H9 (cell line): Measurements from ENCODE around the gene CHKB. TPM values are rescaled to one million over a fixed set of nuclear protein-coding genes. Genes with fewer than 3 reads are reported as not detected.

Source experiments
- DNase-seq: peaks from one replicate; pipeline ENCODE4 v3.0.0-alpha.2; 2017
- H2AFZ ChIP-seq: one replicate; pipeline ENCODE4 v1.6.1; 2013; ENCODE audit warnings: mild to moderate bottlenecking, low read length, control low read depth, moderate library complexity
- H2AK5ac ChIP-seq: 2 replicates; pipeline ENCODE4 v1.6.1; 2013; ENCODE audit warnings: low read length, control low read depth, mixed read lengths; ENCODE audit not compliant: insufficient read length
- H2BK120ac ChIP-seq: one replicate; pipeline ENCODE4 v1.6.1; 2013; ENCODE audit warnings: low read depth, mild to moderate bottlenecking, low read length, control low read depth, inconsistent platforms; ENCODE audit not compliant: poor library complexity, severe bottlenecking
- H2BK12ac ChIP-seq: 2 replicates; pipeline ENCODE4 v1.6.1; 2013; ENCODE audit warnings: low read length, control low read depth, mixed read lengths, low read depth; ENCODE audit not compliant: insufficient read length
- H2BK15ac ChIP-seq: 2 replicates; pipeline ENCODE4 v1.6.1; 2013; ENCODE audit warnings: low read depth, low read length, control low read depth
- H2BK20ac ChIP-seq: one replicate; pipeline ENCODE4 v1.6.1; 2013; ENCODE audit warnings: low read depth, mild to moderate bottlenecking, low read length, control low read depth, inconsistent platforms; ENCODE audit not compliant: poor library complexity, severe bottlenecking
- H2BK5ac ChIP-seq: 2 replicates; pipeline ENCODE4 v1.6.1; 2013; ENCODE audit warnings: low read length, control low read depth, mixed read lengths; ENCODE audit not compliant: insufficient read length
- H3K14ac ChIP-seq: 2 replicates; pipeline ENCODE4 v1.6.1; 2013; ENCODE audit warnings: low read length, control low read depth; ENCODE audit not compliant: insufficient read depth
- H3K18ac ChIP-seq: 2 replicates; pipeline ENCODE4 v1.6.1; 2013; ENCODE audit warnings: low read depth, mild to moderate bottlenecking, mixed read lengths, low read length, control low read depth; ENCODE audit not compliant: insufficient read length
- H3K23ac ChIP-seq: 2 replicates; pipeline ENCODE4 v1.6.1; 2013; ENCODE audit warnings: low read length, control low read depth, mixed read lengths, low read depth; ENCODE audit not compliant: insufficient read length
- H3K23me2 ChIP-seq: 2 replicates; pipeline ENCODE4 v1.6.1; 2013; ENCODE audit warnings: low read depth, mild to moderate bottlenecking, mixed read lengths, low read length, control low read depth; ENCODE audit not compliant: insufficient read length, poor library complexity, severe bottlenecking
- H3K27ac ChIP-seq: 2 replicates; pipeline ENCODE4 v1.5.1; 2013; ENCODE audit warnings: low read length, control low read depth, mixed read lengths, low read depth; ENCODE audit not compliant: insufficient read length
- H3K27me3 ChIP-seq: 2 replicates; pipeline ENCODE4 v1.6.1; 2013; ENCODE audit warnings: low read length, control low read depth, inconsistent platforms; ENCODE audit not compliant: insufficient read depth
- H3K4ac ChIP-seq: 2 replicates; pipeline ENCODE4 v1.6.1; 2013; ENCODE audit warnings: low read depth, mild to moderate bottlenecking, control low read depth, inconsistent platforms, low read length, moderate library complexity
- H3K4me1 ChIP-seq: 2 replicates; pipeline ENCODE4 v1.6.1; 2013; ENCODE audit warnings: low read length, control low read depth, inconsistent platforms; ENCODE audit not compliant: insufficient read depth
- H3K4me2 ChIP-seq: 2 replicates; pipeline ENCODE4 v1.6.1; 2013; ENCODE audit warnings: low read length, control low read depth, mixed read lengths; ENCODE audit not compliant: insufficient read length, insufficient read depth
- H3K56ac ChIP-seq: 2 replicates; pipeline ENCODE4 v1.6.1; 2013; ENCODE audit warnings: low read depth, mild to moderate bottlenecking, mixed read lengths, low read length, control low read depth; ENCODE audit not compliant: insufficient read length
- H3K79me1 ChIP-seq: 2 replicates; pipeline ENCODE4 v1.6.1; 2013; ENCODE audit warnings: low read depth, mild to moderate bottlenecking, moderate library complexity, low read length, control low read depth, inconsistent platforms; ENCODE audit not compliant: insufficient read depth, poor library complexity, severe bottlenecking
- H3K79me2 ChIP-seq: 2 replicates; pipeline ENCODE4 v1.6.1; 2013; ENCODE audit warnings: low read length, control low read depth, inconsistent platforms; ENCODE audit not compliant: insufficient read depth
- H3K9ac ChIP-seq: 2 replicates; pipeline ENCODE4 v1.6.1; 2013; ENCODE audit warnings: low read length, control low read depth, mixed read lengths; ENCODE audit not compliant: insufficient read length; ENCODE audit errors: extremely low read depth
- H3K9me3 ChIP-seq: one replicate; pipeline ENCODE4 v1.6.1; 2013; ENCODE audit warnings: low read depth, low read length, inconsistent platforms; ENCODE audit not compliant: control insufficient read depth
- H3T11ph ChIP-seq: one replicate; pipeline ENCODE4 v1.6.1; 2013; ENCODE audit warnings: mild to moderate bottlenecking, low read length, control low read depth, inconsistent platforms
- H4K20me1 ChIP-seq: one replicate; pipeline ENCODE4 v1.6.1; 2013; ENCODE audit not compliant: control insufficient read depth, insufficient read length, insufficient read depth
- H4K5ac ChIP-seq: 2 replicates; pipeline ENCODE4 v1.6.1; 2013; ENCODE audit warnings: low read depth, mild to moderate bottlenecking, mixed read lengths, low read length, control low read depth; ENCODE audit not compliant: insufficient read length
- H4K8ac ChIP-seq: replicated peaks from 2 replicates; pipeline ENCODE4 v1.6.1; 2013; ENCODE audit warnings: low read length, control low read depth, mixed read lengths, low read depth; ENCODE audit not compliant: insufficient read length
- H4K91ac ChIP-seq: 2 replicates; pipeline ENCODE4 v1.6.1; 2013; ENCODE audit warnings: low read depth, mild to moderate bottlenecking, moderate library complexity, mixed read lengths, low read length, control low read depth; ENCODE audit not compliant: insufficient read length
- H3K27ac Mint-ChIP-seq, 3 experiments: 2 replicates in 2 of 3; 3 replicates in 1 of 3; pipeline ENCODE4 v1.8.0; 2020 to 2021; ENCODE audit warnings: mixed read lengths in 3 of 3, mild to moderate bottlenecking in 1 of 3, moderate library complexity in 1 of 3
- H3K27me3 Mint-ChIP-seq: 2 replicates; pipeline ENCODE4 v1.8.0; 2021; ENCODE audit warnings: low read depth, mild to moderate bottlenecking, moderate library complexity, mixed read lengths
- H3K36me3 Mint-ChIP-seq, 3 experiments: 2 replicates in 2 of 3; 3 replicates in 1 of 3; pipeline ENCODE4 v1.8.0; 2020 to 2021; ENCODE audit warnings: low read depth in 3 of 3, mixed read lengths in 3 of 3; ENCODE audit not compliant: insufficient read depth in 1 of 3
- H3K4me1 Mint-ChIP-seq, 2 experiments: 2 replicates each; pipeline ENCODE4 v1.8.0; 2020; ENCODE audit warnings: mixed read lengths in 2 of 2
- H3K4me3 Mint-ChIP-seq, 2 experiments: 2 replicates in 1 of 2; 3 replicates in 1 of 2; pipeline ENCODE4 v1.8.0; 2020 to 2021; ENCODE audit warnings: mild to moderate bottlenecking in 2 of 2, mixed read lengths in 2 of 2, moderate library complexity in 1 of 2
- H3K9me3 Mint-ChIP-seq, 2 experiments: 2 replicates in 1 of 2; 3 replicates in 1 of 2; pipeline ENCODE4 v1.8.0; 2020; ENCODE audit warnings: mild to moderate bottlenecking in 2 of 2, mixed read lengths in 2 of 2, moderate library complexity in 1 of 2
- CTCF ChIP-seq: fragments of 200-600 bp; sonication (generic); conservative IDR thresholded peaks from 3 replicates; pipeline ENCODE4 v1.8.0; 2021; ENCODE audit warnings: antibody characterized with exemption, mild to moderate bottlenecking
- WGBS: extraction: QIAGEN DNeasy Blood & Tissue Kit; methylation state at CpG from one replicate; pipeline ENCODE4 v1.1.7; 2013; ENCODE audit warnings: missing lambda C conversion rate, low lambda C conversion rate, mixed read lengths; ENCODE audit not compliant: insufficient read length; ENCODE audit errors: extremely low coverage; 5-methylcytosine and 5-hydroxymethylcytosine counted together
- total RNA-seq: library from RNA; stranded (reverse); gene quantifications from 2 replicates; pipeline ENCODE4 v1.2.1, GENCODE V29; 2021

Gene CHKB
- total RNA-seq, 1 experiment from 2014 or later = 64.9 TPM

DNA sequence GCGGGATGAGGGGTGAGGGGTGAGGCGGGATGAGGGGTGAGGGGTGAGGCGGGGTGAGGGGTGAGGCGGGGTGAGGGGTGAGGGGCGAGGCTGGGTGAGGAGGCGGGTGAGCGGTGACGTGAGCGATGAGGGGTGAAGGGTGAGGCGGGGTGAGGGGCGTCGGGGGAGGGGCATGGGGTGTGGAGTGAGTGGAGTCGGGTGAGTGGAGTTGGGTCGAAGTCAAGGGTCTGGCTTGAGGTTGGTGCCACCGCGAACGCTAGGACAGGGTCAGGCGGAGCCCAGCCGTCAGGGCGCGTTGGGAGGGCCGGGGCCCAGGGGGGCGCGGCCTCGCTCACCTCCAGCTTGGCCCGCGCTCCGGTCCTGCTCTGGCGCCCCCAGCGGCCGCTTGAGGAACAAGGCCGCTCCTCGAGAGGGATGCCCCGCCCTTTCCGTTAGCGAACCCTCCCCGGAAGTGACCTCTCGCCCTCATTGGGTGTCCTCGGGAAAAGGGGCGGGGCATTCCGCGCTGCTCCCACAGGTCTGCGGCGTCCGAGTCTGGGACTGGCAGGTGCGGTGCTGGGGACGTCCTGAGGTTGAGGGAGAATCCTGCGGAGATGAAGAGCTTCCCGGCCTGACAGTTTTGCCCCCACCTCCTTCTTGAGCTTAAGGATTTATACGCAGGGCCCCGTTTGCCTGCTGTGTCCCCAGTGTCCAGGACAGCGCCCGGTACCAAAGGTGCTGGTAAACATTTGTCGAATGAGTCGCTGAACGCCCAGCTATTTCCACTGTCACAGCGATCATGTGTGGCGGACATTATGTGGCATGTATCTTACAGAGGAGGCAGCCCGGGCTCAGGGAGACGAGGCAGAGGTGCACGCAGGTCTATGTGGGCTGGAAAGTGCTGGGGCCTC, 19.9 kb downstream of the CHKB start, which contains the start of gene SYCE3:
Gene SYCE3, minus strand, starts transcription at position 397 of the 890 bp plus-strand sequence. CDS start 6,514 bp downstream, outside the sequence.
- H2BK15ac ChIP-seq = no peak within 1 kb of the TSS
- H3K4me1 ChIP-seq = no peaks in the 10 kb centered on the region
- H2BK20ac ChIP-seq = no peak within 1 kb of the TSS
- H3K23me2 ChIP-seq = no peaks in the 10 kb centered on the region
- H4K5ac ChIP-seq = no peak within 1 kb of the TSS
- no CpG with 5 or more reads among the region's 61 CpGs for WGBS
- H3K27ac ChIP-seq = no peak within 1 kb of the TSS
- H3K79me1 ChIP-seq = no peaks in the 10 kb centered on the region
- no peaks in the 10 kb centered on the region for H3K9me3 ChIP-seq
- Mint-ChIP-seq H3K36me3 (peaks cover 0 to 3% (median 2%) of the 10 kb centered on the region in 3 experiments; a peak in 4 of 7 replicates), H3K9me3 (no peaks in the 10 kb centered on the region), H3K27ac (no peak within 1 kb of the TSS), H3K27me3 (peaks cover 43% of the 10 kb centered on the region), H3K4me3 (peak within 1 kb of the TSS; percentile 81 to 91), H3K4me1 (peaks cover 9 to 10% of the 10 kb centered on the region in 2 experiments)
- no peak within 1 kb of the TSS for H3K14ac ChIP-seq
- peak within 1 kb of the TSS; percentile 91 for H3K4me2 ChIP-seq
- peak within 1 kb of the TSS; percentile 9 for H3K9ac ChIP-seq
- H2AFZ ChIP-seq = no peak within 1 kb of the TSS
- peak; percentile 97 for DNase-seq
- H3K23ac ChIP-seq = no peak within 1 kb of the TSS
- H2BK120ac ChIP-seq = no peak within 1 kb of the TSS
- H3K18ac ChIP-seq = no peak within 1 kb of the TSS
- no peak within 1 kb of the TSS for H3T11ph ChIP-seq
- no peak within 1 kb of the TSS for H2BK5ac ChIP-seq
- H3K79me2 ChIP-seq = no peaks in the 10 kb centered on the region
- TF ChIP-seq CTCF = peak; percentile 97
- no peak within 1 kb of the TSS for H2BK12ac ChIP-seq
- H3K56ac ChIP-seq = no peak within 1 kb of the TSS
- no peak within 1 kb of the TSS for H2AK5ac ChIP-seq
- no peak within 1 kb of the TSS for H3K4ac ChIP-seq
- H4K8ac ChIP-seq = no peak within 1 kb of the TSS
- no peak within 1 kb of the TSS for H4K91ac ChIP-seq
- no peaks in the 10 kb centered on the region for H3K27me3 ChIP-seq
- no peaks in the 10 kb centered on the region for H4K20me1 ChIP-seq
